AG10803 (cell line): ENCODE data around the gene CERCAM.
"Not testable (repeated sequence)": the region's sequence is repeated elsewhere in the genome, so short reads cannot be mapped to it uniquely, and the experiment has no call there.

Experiments used
- DNase-seq: peaks from one replicate; pipeline ENCODE4 v3.0.0; 2010; ENCODE audit warnings: low read depth
- H3K4me3 ChIP-seq: 2 replicates; pipeline ENCODE4 v1.5.1; 2011; ENCODE audit warnings: mild to moderate bottlenecking, low read length, control low read depth
- TF ChIP-seq, protein P1 (sequence below): conservative IDR thresholded peaks from 2 replicates; pipeline ENCODE4 v1.5.1; 2011; ENCODE audit warnings: mild to moderate bottlenecking, low read length, control low read depth, inconsistent platforms

The CERCAM gene

DNA sequence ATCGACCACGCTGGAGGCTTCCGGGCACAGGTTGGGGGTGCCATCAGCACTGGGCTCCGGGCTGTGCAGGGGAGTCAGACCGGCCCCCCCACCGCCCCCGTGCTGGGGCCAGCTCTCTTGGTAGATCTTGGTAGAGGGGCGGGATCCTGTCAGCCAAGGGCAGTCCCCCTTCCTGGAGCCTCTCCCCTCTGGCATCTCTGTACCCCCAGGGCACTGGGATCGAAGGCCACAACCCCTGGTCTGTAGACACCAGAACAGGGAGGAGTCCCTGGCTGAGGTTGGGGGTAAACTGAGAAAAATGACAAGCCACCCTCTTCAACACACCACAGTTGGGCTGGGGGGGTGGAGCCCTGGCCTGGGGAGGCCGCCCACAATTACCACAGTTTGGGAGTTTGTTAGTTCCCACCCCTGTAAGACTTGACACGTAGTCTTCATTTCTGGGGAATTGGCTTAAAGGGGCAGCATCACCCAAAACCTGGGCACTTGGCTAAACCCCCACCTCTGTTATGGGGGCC lies 882 bp downstream of the CERCAM start:
- TF ChIP-seq, protein P1, sequence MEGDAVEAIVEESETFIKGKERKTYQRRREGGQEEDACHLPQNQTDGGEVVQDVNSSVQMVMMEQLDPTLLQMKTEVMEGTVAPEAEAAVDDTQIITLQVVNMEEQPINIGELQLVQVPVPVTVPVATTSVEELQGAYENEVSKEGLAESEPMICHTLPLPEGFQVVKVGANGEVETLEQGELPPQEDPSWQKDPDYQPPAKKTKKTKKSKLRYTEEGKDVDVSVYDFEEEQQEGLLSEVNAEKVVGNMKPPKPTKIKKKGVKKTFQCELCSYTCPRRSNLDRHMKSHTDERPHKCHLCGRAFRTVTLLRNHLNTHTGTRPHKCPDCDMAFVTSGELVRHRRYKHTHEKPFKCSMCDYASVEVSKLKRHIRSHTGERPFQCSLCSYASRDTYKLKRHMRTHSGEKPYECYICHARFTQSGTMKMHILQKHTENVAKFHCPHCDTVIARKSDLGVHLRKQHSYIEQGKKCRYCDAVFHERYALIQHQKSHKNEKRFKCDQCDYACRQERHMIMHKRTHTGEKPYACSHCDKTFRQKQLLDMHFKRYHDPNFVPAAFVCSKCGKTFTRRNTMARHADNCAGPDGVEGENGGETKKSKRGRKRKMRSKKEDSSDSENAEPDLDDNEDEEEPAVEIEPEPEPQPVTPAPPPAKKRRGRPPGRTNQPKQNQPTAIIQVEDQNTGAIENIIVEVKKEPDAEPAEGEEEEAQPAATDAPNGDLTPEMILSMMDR = no peak
- peak overlapping the region; percentile 92 for H3K4me3 ChIP-seq
- peak; percentile 69 for DNase-seq

DNA sequence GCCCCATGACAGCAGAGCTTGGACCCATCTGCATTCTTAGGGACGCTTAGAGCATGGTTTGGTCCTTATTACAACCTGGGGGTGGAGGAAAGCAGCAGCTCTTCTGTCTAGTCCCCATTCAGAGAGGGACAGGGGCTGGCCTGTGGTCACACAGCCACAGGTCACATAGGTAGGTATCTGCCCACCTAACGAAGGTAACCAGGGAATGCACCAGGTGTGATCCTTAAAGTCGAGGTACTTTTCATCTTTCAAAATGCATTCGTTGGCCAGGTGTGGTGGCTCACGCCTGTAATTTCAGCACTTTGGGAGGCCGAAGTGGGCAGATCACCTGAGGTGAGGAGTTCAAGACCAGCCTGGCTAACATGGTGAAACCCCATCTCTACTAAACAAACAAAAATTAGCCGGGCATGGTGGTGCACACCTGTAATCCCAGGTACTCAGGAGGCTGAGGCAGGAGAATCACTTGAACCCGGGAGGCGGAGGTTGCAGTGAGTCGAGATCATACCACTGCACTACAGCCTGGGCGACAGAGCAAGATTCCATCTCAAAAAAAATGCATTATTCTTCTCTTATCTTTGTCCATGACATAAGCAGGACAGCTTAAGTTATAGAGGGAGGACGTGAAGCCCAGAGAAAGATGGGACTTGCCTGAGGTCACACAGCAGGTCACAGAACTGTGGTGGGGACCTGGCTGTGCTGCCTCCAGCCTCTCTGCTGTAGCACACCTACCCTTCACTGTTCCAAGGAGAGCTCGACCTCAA lies 1.5 kb downstream of the CERCAM start:
- peak overlapping the region; percentile 92 for H3K4me3 ChIP-seq
- DNase-seq = not testable (repeated sequence)

DNA sequence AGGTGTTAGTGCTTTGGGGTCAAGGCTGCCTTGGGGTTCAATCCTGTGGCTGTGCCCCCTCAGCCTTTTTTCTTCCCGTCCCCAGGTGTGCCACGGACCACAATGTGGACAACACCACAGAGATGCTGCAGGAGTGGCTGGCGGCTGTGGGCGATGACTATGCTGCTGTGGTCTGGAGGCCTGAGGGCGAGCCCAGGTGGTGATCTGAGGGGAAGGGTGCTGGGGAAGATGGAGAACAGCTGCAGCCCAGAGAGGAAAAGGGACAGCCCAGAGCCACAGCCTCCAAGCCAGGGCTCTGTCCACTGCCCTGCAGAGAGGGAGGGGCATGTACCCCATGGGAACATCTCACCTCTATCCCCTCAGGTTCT lies 2.1 kb downstream of the CERCAM start:
- no peak overlapping the region for H3K4me3 ChIP-seq
- DNase-seq = no peak
- TF ChIP-seq, protein P1 = no peak

DNA sequence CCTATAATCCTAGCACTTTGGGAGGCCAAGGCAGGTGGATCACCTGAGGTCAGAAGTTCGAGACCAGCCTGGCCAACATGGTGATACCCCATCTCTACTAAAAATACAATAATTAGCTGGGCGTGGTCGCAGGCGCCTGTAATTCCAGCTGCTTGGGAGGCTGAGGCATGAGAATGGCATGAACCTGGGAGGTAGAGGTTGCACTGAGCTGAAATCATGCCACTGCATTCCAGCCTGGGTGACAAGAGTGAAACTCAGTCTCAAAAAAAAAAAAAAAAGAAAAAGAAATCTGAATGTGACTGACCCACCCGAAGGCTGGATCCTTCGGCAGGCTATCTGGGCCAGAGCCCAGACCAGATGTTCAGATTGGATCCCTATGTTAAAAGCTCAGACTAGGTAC lies 2.7 kb downstream of the CERCAM start:
- DNase-seq = peak; percentile 20

DNA sequence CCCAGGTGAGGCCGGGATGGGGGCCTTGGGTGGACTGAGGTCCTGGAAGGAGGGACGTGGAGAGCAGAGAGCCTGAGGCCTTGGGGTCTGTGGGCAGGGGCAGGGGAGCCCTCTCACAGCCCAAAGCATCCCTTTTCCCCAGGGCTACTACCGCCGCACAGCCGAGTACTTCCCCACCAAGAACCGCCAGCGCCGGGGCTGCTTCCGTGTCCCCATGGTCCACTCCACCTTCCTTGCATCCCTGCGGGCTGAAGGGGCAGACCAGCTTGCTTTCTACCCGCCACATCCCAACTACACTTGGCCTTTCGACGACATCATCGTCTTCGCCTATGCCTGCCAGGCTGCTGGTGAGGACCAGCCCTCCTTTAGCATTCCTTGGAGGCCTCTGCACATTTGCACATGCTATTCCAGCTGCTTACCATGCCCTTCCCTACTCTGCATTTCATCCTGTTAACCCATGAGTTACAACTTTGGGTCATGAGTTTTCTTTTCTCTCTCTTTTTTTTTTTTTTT lies 3.7 kb downstream of the CERCAM start:
- H3K4me3 ChIP-seq = no peak overlapping the region
- TF ChIP-seq, protein P1 = no peak
- no peak for DNase-seq

More for the DNA sequence above, 2.7 kb downstream of the CERCAM start:
- H3K4me3 ChIP-seq = not testable (repeated sequence)

DNA sequence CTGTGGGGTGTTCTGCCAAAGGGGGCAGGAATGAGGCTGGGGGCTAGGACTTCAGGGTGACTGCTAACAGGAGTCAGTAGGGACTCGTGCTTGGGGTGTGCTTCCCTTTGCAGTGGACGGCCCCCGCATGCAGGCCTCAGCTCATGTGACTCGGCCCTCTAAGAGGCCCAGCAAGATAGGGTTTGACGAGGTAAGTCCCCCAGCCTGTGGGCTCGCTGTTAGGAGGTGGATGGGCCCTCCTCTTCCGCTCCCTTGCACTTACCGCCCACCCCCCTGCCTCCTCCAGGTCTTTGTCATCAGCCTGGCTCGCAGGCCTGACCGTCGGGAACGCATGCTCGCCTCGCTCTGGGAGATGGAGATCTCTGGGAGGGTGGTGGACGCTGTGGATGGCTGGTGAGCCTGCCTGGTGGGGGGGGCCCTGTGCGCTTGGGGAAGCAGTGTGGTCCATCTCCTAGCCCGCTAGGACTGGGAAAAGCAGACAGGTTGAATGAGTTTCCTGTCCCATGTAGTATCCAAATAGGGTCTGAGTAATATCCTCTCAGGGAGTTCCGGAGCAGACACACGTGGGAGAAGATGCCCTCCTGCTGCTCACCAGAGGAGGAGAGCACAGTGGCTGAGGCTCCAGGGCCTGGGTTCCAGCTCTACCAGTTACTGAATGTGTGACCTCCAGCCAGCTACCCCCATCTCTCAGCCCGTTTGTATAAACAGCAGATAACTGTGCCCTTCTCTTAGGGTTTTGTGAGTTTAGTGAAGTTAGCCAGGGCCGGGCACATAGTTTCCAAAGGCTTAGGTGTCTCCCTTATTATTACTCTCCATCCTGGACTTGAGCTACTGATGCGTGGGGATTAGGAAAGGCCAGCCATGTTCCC lies 8.2 kb downstream of the CERCAM start:
- DNase-seq = no peak
- H3K4me3 ChIP-seq = no peak overlapping the region
- TF ChIP-seq, protein P1 = no peak

DNA sequence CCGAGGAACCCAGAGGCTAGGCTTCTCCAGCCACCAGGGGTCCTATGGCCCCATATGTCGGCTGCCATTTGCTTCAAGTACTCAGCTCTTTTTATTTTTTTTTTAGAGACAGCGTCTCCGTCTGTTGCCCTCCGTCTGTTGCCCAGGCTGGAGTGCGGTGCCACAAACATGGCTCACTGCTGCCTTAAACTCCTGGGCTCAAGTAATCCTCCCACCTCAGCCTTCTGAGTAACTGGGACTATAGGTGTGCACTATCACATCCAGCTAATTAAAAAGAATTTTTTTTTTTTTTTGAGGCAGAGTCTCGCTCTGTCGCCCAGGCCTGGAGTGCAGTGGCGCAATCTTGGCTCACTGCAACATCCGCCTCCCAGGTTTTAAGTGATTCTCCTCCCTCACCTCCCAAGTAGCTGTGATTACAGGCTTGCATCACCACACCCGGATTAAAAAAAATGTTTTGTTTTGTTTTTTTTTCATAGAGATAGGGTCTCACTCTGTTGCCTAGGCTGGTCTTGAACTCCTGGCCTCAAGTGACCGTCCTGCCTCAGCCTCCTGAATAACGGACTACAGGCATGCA lies 8.9 kb downstream of the CERCAM start:
- TF ChIP-seq, protein P1 = no peak
- DNase-seq = no peak
- H3K4me3 ChIP-seq = no peak overlapping the region
